Skin epidermis (tissue), 12 donors: Measurements from ENCODE around the gene NUMB.
"Not testable (repeated sequence)": the region's sequence is repeated elsewhere in the genome, so short reads cannot be mapped to it uniquely, and the experiment has no call there.

ENCODE experiments used
- H3K27ac ChIP-seq, 21 experiments: fragments of 200-600 bp; sonication (generic) in 11 of 21; one replicate each; pipeline ENCODE4 v1.5.0; 2020; ENCODE audit warnings: mild to moderate bottlenecking in 3 of 21, inconsistent platforms in 2 of 21, moderate library complexity in 2 of 21
- H3K4me3 ChIP-seq, 7 experiments: fragments of 200-600 bp; sonication (generic) in 2 of 7; one replicate each; pipeline ENCODE4 v1.5.0; 2020; ENCODE audit warnings: inconsistent platforms in 2 of 7, mild to moderate bottlenecking in 2 of 7, moderate library complexity in 1 of 7

The NUMB gene

DNA sequence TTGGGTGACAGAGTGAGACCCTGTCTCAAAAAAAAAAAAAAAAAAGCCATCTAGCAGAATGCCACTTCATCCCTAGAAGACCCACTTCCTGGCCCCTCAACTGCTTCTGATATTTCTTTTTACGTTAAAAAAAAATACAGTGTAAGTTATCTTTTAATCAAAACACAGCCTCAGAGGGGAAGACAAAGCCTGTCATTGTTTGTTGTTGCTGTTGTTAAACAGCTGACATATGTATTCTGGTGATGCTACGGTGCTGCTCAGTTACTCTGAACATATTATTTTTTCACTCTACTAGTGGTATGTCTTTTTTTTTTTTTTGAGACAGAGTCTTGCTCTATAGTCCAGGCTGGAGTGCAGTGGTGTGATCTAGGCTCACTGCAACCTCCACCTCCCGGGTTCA, 145.7 kb downstream of the NUMB start:
- no peak overlapping the region for H3K4me3 ChIP-seq
- no peak overlapping the region for H3K27ac ChIP-seq

GRCh38 chr14:73311708-73312030, 146.7 kb downstream of the NUMB start:
- H3K27ac ChIP-seq = no peak overlapping the region
- no peak overlapping the region for H3K4me3 ChIP-seq

GRCh38 chr14:73309207-73309606, 149.1 kb downstream of the NUMB start:
- not testable (repeated sequence) for H3K27ac ChIP-seq, H3K4me3 ChIP-seq

DNA sequence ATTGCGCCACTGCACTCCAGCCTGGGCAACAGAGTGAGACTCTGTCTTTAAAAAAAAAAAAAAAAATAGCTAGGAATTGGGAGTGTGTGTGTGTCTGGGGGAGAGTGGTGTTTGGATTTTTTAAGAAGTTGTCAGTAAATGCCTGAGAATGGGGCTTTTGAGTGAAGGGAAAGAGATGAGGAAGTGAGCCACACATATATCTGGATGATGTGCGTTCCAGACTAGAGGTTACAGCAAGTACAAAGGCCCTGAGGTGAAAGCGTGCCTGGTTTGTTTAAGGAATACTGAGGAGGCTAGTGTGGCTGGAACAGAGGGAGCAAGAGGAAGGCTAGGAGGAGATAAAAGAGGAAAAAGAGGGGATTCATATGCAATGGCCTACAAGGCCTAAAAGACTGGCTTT, 151.1 kb downstream of the NUMB start:
- Histone ChIP-seq H3K4me3 (no peak overlapping the region), H3K27ac (no peak overlapping the region)

- Histone ChIP-seq H3K4me3 (no peak overlapping the region), H3K27ac (no peak overlapping the region)
These were observed 152.8 kb downstream of the NUMB start for GRCh38 chr14:73305499-73305898.

DNA sequence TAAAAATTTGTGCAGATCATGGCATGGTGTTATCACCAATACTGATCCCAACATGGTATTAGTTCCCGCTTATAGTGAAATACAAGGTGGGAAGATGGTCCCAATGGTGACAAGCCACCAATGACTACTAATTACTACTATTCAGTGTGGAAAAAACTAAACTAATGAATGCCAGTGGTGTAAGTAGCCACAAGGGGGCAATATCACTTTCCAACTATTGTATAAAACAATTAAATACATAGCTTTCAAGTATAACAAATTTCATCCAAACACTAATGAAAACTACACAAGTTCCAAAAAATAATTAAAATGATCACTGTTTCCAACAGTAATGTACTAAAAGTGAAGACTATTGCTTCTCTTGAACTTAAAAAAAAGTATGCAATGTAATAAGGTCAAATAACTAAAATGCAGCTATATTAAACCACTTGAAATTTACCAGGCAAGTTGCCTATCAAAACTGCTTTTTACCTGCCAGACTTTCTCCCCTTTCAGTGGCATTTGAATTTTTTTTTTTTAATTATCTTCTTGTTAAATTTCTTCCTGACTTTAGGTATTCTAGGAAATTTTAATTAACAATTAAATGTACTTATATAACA, 163.0 kb downstream of the NUMB start:
- H3K4me3 ChIP-seq = no peak overlapping the region
- H3K27ac ChIP-seq = no peak overlapping the region

GRCh38 chr14:73293782-73294781, 164.3 kb downstream of the NUMB start:
- Histone ChIP-seq H3K27ac (no peak overlapping the region), H3K4me3 (no peak overlapping the region)

GRCh38 chr14:73290279-73290678, 168.1 kb downstream of the NUMB start:
- Histone ChIP-seq H3K4me3 (no peak overlapping the region), H3K27ac (peak overlapping the region in 1 of 21 experiments; percentile 34)

GRCh38 chr14:73289729-73290128, 168.6 kb downstream of the NUMB start:
- peak overlapping the region in 1 of 21 experiments; percentile 34 for H3K27ac ChIP-seq
- no peak overlapping the region for H3K4me3 ChIP-seq

- Histone ChIP-seq H3K27ac (peak overlapping the region in 1 of 21 experiments; percentile 42), H3K4me3 (no peak overlapping the region)
These were observed 169.0 kb downstream of the NUMB start for GRCh38 chr14:73289308-73289707.

GRCh38 chr14:73287071-73287470, 171.3 kb downstream of the NUMB start:
- Histone ChIP-seq H3K27ac (no peak overlapping the region), H3K4me3 (no peak overlapping the region)

DNA sequence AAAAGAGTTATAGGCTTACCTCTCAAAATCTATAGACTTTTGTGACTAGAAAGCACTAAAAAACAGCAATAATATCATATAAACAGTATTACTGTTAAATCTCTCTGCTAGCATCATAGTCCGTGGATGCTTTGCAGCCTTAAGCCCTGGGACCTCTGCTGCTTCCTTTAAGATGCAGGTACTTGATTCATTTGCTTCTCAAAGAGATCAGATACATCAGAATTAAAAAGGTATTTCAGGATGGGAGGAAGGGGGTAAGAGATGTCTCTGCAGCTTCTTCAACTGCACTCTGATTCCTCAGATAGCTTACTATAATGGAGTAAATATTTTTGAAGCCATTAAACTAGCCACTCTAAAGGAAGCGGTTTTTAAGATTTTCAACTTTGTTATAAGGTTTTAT, 171.7 kb downstream of the NUMB start:
- no peak overlapping the region for H3K27ac ChIP-seq
- H3K4me3 ChIP-seq = no peak overlapping the region

- H3K4me3 ChIP-seq = no peak overlapping the region
- no peak overlapping the region for H3K27ac ChIP-seq
These were observed 172.4 kb downstream of the NUMB start for GRCh38 chr14:73285979-73286378.

DNA sequence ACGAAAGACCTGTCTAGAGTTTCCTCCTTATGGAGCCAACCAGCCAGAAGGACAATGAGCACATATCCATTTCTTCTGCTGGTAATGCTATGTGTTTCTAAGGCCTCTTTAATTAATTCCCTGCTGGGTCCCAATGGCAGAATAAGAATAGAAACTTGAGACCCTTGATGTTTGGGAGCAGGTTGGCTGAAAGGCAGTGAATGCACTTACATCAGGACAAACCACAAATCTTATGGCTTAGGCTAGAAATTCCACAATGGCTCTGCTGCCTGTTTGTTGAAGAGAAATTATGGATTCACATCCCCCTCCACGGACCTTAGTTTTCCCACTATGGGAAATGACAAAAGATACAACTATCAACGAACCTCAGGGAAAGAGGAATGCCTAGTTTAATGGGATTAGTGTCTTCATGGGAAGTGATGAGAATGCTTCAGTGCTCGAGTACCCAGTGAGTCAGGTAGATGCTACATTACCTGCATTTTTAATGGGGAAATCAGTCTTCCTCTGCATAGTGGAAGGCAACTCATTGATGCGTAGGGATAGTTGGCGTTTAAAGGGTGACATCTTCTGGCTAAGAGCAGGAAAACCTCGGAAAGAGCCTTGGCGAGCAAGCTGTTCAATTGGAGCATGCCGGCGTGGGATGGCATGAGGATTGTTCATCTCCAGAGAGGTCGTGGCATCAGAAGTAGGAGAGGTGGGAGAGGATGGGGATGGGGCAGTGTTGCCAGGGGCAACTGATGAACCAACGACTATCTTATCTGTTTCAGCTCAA, 174.6 kb downstream of the NUMB start:
- Histone ChIP-seq H3K27ac (no peak overlapping the region), H3K4me3 (no peak overlapping the region)

GRCh38 chr14:73280903-73281302, 177.4 kb downstream of the NUMB start:
- H3K27ac ChIP-seq = no peak overlapping the region

GRCh38 chr14:73277376-73277775, 181.0 kb downstream of the NUMB start:
- Histone ChIP-seq H3K4me3 (no peak overlapping the region), H3K27ac (no peak overlapping the region)

More at GRCh38 chr14:73280903-73281302, 177.4 kb downstream of the NUMB start:
- no peak overlapping the region for H3K4me3 ChIP-seq

DNA sequence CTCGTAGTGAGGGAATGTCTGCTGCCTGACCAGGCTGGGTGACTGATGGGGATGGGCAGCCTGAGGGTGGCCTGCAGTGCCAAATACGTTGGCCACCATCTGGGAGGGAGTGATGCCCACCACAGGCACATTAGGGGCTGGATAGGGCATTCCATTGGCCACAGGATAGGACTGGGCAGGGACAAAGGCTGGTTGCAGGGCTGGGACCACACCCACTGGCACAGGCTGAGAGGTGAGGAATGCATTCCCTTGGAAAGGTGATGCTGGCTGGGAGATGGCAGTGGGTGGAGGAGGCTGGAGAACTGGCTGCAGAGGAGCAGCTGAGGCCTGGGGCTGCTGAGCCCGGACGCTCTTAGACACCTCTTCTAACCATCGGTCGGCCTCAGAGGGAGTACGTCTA, 181.5 kb downstream of the NUMB start:
- Histone ChIP-seq H3K4me3 (no peak overlapping the region), H3K27ac (no peak overlapping the region)

DNA sequence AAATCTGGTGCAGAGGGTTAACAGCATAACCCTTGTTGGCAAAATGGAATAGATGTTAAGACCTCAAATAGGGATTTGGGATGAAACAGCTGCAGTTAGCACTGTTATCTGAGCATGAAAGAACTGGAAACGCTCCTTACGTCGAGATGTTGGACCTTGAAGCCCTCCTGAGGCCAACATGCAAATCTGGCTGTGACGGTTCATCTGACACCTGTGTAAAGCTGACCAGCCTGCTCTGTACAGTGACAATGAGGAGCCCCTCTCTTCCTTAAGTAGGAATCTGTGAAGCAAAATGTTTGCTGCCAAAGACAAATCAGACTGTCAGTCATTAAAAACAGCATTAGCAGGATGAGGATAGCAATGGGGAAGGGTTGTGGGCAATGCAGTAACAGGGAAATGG, 184.5 kb downstream of the NUMB start:
- no peak overlapping the region for H3K4me3 ChIP-seq
- no peak overlapping the region for H3K27ac ChIP-seq

- Histone ChIP-seq H3K27ac (no peak overlapping the region), H3K4me3 (no peak overlapping the region)
These were observed 186.0 kb downstream of the NUMB start for GRCh38 chr14:73272393-73272792.

DNA sequence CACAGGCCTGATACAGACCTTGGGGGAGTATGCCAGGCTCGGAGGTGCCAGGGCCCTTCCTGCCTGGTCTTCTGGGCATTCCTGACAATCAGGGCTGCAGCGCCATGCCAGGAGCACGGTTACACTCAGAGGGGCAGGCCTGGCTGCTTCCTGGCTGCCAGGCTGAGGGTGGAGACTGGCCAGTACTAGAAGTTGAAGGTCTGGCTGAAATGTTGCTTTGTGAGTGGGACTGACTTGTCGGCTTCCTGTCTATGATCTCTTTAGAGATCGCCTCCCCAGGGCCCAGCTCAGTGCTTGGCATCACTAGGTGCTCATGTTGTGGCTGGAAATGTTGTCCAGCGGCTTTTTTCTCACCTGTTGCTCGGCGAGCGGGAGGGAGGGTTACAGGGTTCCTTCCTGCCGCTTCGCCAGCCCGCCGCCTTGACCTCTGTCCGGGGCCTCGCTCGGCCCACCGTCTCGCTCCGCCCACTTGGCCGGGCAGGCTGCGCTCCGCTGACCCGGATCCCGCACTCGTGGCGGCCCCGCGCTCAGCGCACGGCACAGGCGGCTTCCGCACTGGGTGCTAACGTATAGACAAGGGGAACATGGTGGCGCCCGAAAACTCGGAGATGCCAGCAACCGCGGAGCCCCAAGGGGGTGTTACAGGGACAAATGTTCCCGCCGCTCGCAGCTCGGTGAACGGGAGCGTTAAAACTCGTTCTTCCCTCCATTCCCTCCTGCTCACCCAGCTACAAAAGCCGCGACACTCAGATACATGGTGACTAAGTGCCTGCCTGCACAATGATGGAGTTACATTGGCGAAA, 188.4 kb downstream of the NUMB start:
- Histone ChIP-seq H3K4me3 (peak overlapping the region in 5 of 7 experiments; percentile 10 to 30 (median 23)), H3K27ac (peak overlapping the region in 4 of 21 experiments; percentile 9 to 33 (median 25))
